H1 (cell line): ENCODE data around the gene ABHD6. TPM values are rescaled to one million over a fixed set of nuclear protein-coding genes. Genes with fewer than 3 reads are reported as not detected.

Experiments used
- CEBPB ChIP-seq: IDR thresholded peaks from 2 replicates; pipeline ENCODE4 v1.6.1; 2012; ENCODE audit warnings: low read depth, low read length
- HDAC2 ChIP-seq, 2 experiments: fragments of 300-600 bp in 1 of 2; sonication (generic) in 1 of 2; IDR thresholded peaks; 2 replicates each; pipeline ENCODE4 v1.6.1; 2011 to 2012; ENCODE audit warnings: low read depth in 2 of 2, low read length in 2 of 2, mild to moderate bottlenecking in 2 of 2, moderate library complexity in 2 of 2, borderline replicate concordance in 1 of 2, inconsistent platforms in 1 of 2
- RAD21 ChIP-seq, 2 experiments: IDR thresholded peaks in 1 of 2; conservative IDR thresholded peaks in 1 of 2; 2 replicates each; pipeline ENCODE4 v1.6.1; 2011; ENCODE audit warnings: low read depth in 2 of 2, low read length in 2 of 2, improper control_type of control experiment in 1 of 2, inconsistent platforms in 1 of 2, mild to moderate bottlenecking in 1 of 2, moderate library complexity in 1 of 2
- SIX5 ChIP-seq: IDR thresholded peaks from 2 replicates; pipeline ENCODE4 v1.6.1; 2011; ENCODE audit warnings: mild to moderate bottlenecking, low read depth, low read length
- TAF7 ChIP-seq: optimal IDR thresholded peaks from 2 replicates; pipeline ENCODE3; 2011; ENCODE audit warnings: low read depth, mild to moderate bottlenecking, inconsistent platforms, low read length, moderate library complexity, borderline replicate concordance
- TBP ChIP-seq: IDR thresholded peaks from 2 replicates; pipeline ENCODE4 v1.6.1; 2011; ENCODE audit warnings: low read depth, low read length, improper control_type of control experiment
- polyA plus RNA-seq, 7 experiments: library from polyadenylated mRNA; depleted of rRNA in 3 of 7; stranded (reverse) in 5 of 7; unstranded in 2 of 7; fragments of >200 nt in 5 of 7; fragments of 200-250 nt in 2 of 7; gene quantifications; 1 replicate in 5 of 7; 2 replicates in 1 of 7; 4 replicates in 1 of 7; pipeline versions ENCODE4 v1.2.1 to v1.2.3, GENCODE V29; 2011 to 2013; ENCODE audit warnings: missing spikeins in 2 of 7, mixed read lengths in 2 of 7
- total RNA-seq: library from RNA; stranded (reverse); fragmentation: NEBNext Ultra II Directional; extraction: Animal tissue kit (Norgen Biotek cat#: 25700); gene quantifications from 2 replicates; pipeline ENCODE4 v1.2.1, GENCODE V29; 2021
- TF ChIP-seq, protein P1 (sequence below): fragments of 300-600 bp; sonication (generic); IDR thresholded peaks from 2 replicates; pipeline ENCODE4 v1.7.1; 2012; ENCODE audit warnings: low read length, moderate library complexity, mild to moderate bottlenecking, inconsistent platforms; ENCODE audit not compliant: insufficient replicate concordance

ABHD6 gene
- total and polyA plus RNA-seq, 2 of the 8 experiments (the other 6 are each of a cell fraction or from before 2014, with no cell fraction given): 5.9 to 6.6 TPM

- TF ChIP-seq RAD21 (IDR thresholded peaks at IDR 0.05 in 1 of 2, conservative IDR thresholded peaks at IDR 0.05 in 1 of 2; ENCODE audit: low read depth in 2 of 2, low read length in 2 of 2) (no peak), TBP (no peak), SIX5 (no peak), CEBPB (no peak), TAF7 (no peak), HDAC2 (IDR thresholded peaks at IDR 0.05; ENCODE audit: borderline replicate concordance in 1 of 2, low read depth in 2 of 2, low read length in 2 of 2) (no peak)
- TF ChIP-seq, protein P1, sequence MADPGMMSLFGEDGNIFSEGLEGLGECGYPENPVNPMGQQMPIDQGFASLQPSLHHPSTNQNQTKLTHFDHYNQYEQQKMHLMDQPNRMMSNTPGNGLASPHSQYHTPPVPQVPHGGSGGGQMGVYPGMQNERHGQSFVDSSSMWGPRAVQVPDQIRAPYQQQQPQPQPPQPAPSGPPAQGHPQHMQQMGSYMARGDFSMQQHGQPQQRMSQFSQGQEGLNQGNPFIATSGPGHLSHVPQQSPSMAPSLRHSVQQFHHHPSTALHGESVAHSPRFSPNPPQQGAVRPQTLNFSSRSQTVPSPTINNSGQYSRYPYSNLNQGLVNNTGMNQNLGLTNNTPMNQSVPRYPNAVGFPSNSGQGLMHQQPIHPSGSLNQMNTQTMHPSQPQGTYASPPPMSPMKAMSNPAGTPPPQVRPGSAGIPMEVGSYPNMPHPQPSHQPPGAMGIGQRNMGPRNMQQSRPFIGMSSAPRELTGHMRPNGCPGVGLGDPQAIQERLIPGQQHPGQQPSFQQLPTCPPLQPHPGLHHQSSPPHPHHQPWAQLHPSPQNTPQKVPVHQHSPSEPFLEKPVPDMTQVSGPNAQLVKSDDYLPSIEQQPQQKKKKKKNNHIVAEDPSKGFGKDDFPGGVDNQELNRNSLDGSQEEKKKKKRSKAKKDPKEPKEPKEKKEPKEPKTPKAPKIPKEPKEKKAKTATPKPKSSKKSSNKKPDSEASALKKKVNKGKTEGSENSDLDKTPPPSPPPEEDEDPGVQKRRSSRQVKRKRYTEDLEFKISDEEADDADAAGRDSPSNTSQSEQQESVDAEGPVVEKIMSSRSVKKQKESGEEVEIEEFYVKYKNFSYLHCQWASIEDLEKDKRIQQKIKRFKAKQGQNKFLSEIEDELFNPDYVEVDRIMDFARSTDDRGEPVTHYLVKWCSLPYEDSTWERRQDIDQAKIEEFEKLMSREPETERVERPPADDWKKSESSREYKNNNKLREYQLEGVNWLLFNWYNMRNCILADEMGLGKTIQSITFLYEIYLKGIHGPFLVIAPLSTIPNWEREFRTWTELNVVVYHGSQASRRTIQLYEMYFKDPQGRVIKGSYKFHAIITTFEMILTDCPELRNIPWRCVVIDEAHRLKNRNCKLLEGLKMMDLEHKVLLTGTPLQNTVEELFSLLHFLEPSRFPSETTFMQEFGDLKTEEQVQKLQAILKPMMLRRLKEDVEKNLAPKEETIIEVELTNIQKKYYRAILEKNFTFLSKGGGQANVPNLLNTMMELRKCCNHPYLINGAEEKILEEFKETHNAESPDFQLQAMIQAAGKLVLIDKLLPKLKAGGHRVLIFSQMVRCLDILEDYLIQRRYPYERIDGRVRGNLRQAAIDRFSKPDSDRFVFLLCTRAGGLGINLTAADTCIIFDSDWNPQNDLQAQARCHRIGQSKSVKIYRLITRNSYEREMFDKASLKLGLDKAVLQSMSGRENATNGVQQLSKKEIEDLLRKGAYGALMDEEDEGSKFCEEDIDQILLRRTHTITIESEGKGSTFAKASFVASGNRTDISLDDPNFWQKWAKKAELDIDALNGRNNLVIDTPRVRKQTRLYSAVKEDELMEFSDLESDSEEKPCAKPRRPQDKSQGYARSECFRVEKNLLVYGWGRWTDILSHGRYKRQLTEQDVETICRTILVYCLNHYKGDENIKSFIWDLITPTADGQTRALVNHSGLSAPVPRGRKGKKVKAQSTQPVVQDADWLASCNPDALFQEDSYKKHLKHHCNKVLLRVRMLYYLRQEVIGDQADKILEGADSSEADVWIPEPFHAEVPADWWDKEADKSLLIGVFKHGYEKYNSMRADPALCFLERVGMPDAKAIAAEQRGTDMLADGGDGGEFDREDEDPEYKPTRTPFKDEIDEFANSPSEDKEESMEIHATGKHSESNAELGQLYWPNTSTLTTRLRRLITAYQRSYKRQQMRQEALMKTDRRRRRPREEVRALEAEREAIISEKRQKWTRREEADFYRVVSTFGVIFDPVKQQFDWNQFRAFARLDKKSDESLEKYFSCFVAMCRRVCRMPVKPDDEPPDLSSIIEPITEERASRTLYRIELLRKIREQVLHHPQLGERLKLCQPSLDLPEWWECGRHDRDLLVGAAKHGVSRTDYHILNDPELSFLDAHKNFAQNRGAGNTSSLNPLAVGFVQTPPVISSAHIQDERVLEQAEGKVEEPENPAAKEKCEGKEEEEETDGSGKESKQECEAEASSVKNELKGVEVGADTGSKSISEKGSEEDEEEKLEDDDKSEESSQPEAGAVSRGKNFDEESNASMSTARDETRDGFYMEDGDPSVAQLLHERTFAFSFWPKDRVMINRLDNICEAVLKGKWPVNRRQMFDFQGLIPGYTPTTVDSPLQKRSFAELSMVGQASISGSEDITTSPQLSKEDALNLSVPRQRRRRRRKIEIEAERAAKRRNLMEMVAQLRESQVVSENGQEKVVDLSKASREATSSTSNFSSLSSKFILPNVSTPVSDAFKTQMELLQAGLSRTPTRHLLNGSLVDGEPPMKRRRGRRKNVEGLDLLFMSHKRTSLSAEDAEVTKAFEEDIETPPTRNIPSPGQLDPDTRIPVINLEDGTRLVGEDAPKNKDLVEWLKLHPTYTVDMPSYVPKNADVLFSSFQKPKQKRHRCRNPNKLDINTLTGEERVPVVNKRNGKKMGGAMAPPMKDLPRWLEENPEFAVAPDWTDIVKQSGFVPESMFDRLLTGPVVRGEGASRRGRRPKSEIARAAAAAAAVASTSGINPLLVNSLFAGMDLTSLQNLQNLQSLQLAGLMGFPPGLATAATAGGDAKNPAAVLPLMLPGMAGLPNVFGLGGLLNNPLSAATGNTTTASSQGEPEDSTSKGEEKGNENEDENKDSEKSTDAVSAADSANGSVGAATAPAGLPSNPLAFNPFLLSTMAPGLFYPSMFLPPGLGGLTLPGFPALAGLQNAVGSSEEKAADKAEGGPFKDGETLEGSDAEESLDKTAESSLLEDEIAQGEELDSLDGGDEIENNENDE: no peak
Observed at GRCh38 chr3:58323529-58324390, 86.2 kb downstream of the ABHD6 start (continued).
